Limb (tissue), 2 donors: ENCODE results near the gene CASZ1.

Experiments used
- DNase-seq, 2 donors: peaks; one replicate each; pipeline ENCODE4 v3.0.0-alpha.2; 2016; ENCODE audit errors: extremely low spot score in 2 of 2

Gene CASZ1

GRCh38 chr1:10687782-10688408 is 108.6 kb downstream of the CASZ1 start:
- DNase-seq: no peak

GRCh38 chr1:10687251-10687651 is 109.2 kb downstream of the CASZ1 start:
- no peak for DNase-seq

- DNase-seq: no peak
These were observed 109.9 kb downstream of the CASZ1 start for GRCh38 chr1:10686404-10687040.

GRCh38 chr1:10685808-10686403 is 110.5 kb downstream of the CASZ1 start:
- DNase-seq: no peak

GRCh38 chr1:10685196-10685807 is 111.1 kb downstream of the CASZ1 start:
- DNase-seq: no peak

GRCh38 chr1:10684221-10684620 is 112.2 kb downstream of the CASZ1 start:
- no peak for DNase-seq

GRCh38 chr1:10682449-10683309 is 113.8 kb downstream of the CASZ1 start:
- DNase-seq: no peak

- no peak for DNase-seq
These were observed 114.4 kb downstream of the CASZ1 start for GRCh38 chr1:10682108-10682445.

GRCh38 chr1:10681296-10682107 is 114.9 kb downstream of the CASZ1 start:
- no peak for DNase-seq

- DNase-seq: no peak
These were observed 116.0 kb downstream of the CASZ1 start for GRCh38 chr1:10680487-10680886.

- DNase-seq: peak; percentile 74 to 80
These were observed 116.8 kb downstream of the CASZ1 start for GRCh38 chr1:10679496-10680220.

- no peak for DNase-seq
These were observed 117.6 kb downstream of the CASZ1 start for GRCh38 chr1:10678852-10679251.

- DNase-seq: no peak
These were observed 118.0 kb downstream of the CASZ1 start for GRCh38 chr1:10678402-10678801.

- DNase-seq: no peak
These were observed 118.7 kb downstream of the CASZ1 start for GRCh38 chr1:10677491-10678391.

- DNase-seq: no peak
These were observed 119.5 kb downstream of the CASZ1 start for GRCh38 chr1:10676963-10677362.

- no peak for DNase-seq
These were observed 120.6 kb downstream of the CASZ1 start for GRCh38 chr1:10675813-10676212.

- no peak for DNase-seq
These were observed 121.5 kb downstream of the CASZ1 start for GRCh38 chr1:10674700-10675609.

- no peak for DNase-seq
These were observed 122.2 kb downstream of the CASZ1 start for GRCh38 chr1:10674222-10674621.
